K562 (cell line): Measurements from ENCODE around the gene ZCCHC14. TPM values are rescaled to one million over a fixed set of nuclear protein-coding genes. Genes with fewer than 3 reads are reported as not detected.

ENCODE experiments used
- ATAC-seq: fragments of 200-7000 bp; cut with Tn5 transposase; 3 replicates; pipeline ENCODE4 v1.9.1; 2020; ENCODE audit warnings: moderate library complexity
- BruUV-seq: library from RNA; stranded (reverse); fragments of 400-500 nt; replicated peaks from 2 replicates; lab custom pipeline; 2021; lab: Mats Ljungman, UMichigan
- CTCF ChIA-PET: fragments of 300-600 bp; formaldehyde crosslinking; extraction: SDS; loops from one replicate; lab custom pipeline; 2021; ENCODE audit warnings: low intra/inter-chr PET ratio; lab: Yijun Ruan, JAX
- POLR2A ChIA-PET: fragments of 300-600, 350-650 bp; sonication (Branson Sonifier 250); formaldehyde crosslinking; extraction: SDS; loops from one replicate; lab custom pipeline; 2021; ENCODE audit warnings: antibody characterized with exemption, inconsistent platforms; lab: Yijun Ruan, JAX
- DNase-seq, 4 experiments: peaks; one replicate each; pipeline versions ENCODE4 v3.0.0 to v3.0.0-alpha.2; 2011 to 2018; ENCODE audit warnings: low spot score in 3 of 4, mixed read lengths in 3 of 4; ENCODE audit errors: extremely low read depth in 1 of 4
- FAIRE-seq: peaks from 2 replicates; lab custom pipeline; 2011; peaks lifted over from hg19 to GRCh38; lab: Jason Lieb, UNC
- H2AFZ ChIP-seq: 2 replicates; pipeline ENCODE4 v1.6.0; 2011; ENCODE audit warnings: low read depth, low read length, control low read depth, inconsistent platforms
- H3K27ac ChIP-seq: fragments of 200-600 bp; 3 replicates; pipeline ENCODE4 v1.8.0; 2011; ENCODE audit warnings: low read depth, mild to moderate bottlenecking, control low read depth, inconsistent platforms, low read length, moderate library complexity, mixed read lengths; ENCODE audit errors: extremely low read depth
- H3K27me3 ChIP-seq, 2 experiments: fragments of 300-600 bp in 1 of 2; 2 replicates in 1 of 2; 3 replicates in 1 of 2; pipeline versions ENCODE4 v1.6.0 to v1.8.0; 2011; ENCODE audit warnings: inconsistent platforms in 2 of 2, low read length in 2 of 2, mild to moderate bottlenecking in 1 of 2, mixed read lengths in 1 of 2, moderate library complexity in 1 of 2; ENCODE audit not compliant: control insufficient read depth in 2 of 2, insufficient read depth in 2 of 2
- H3K36me3 ChIP-seq: fragments of 300-600 bp; 3 replicates; pipeline ENCODE4 v1.8.0; 2011; ENCODE audit warnings: mild to moderate bottlenecking, low read length, inconsistent platforms; ENCODE audit not compliant: control insufficient read depth, insufficient read depth
- H3K4me1 ChIP-seq, 2 experiments: fragments of 200-600 bp in 1 of 2; replicated peaks in 1 of 2; 2 replicates in 1 of 2; 3 replicates in 1 of 2; pipeline versions ENCODE4 v1.5.1 to v1.8.0; 2011; ENCODE audit warnings: inconsistent platforms in 2 of 2, low read length in 2 of 2, mild to moderate bottlenecking in 1 of 2, mixed read lengths in 1 of 2, moderate library complexity in 1 of 2; ENCODE audit not compliant: control insufficient read depth in 2 of 2, insufficient read depth in 2 of 2
- H3K4me2 ChIP-seq: 2 replicates; pipeline ENCODE4 v1.6.1; 2011; ENCODE audit warnings: low read length, control low read depth, inconsistent platforms, mixed read lengths; ENCODE audit not compliant: insufficient read depth
- H3K4me3 ChIP-seq: fragments of 200-600 bp; sonication (generic), shearing (Covaris generic); 2 replicates; pipeline ENCODE4 v1.5.1; 2016; ENCODE audit warnings: control low read depth, inconsistent platforms
- H3K79me2 ChIP-seq: fragments of 200-600 bp; 3 replicates; pipeline ENCODE4 v1.8.0; 2011; ENCODE audit warnings: low read length, inconsistent platforms; ENCODE audit not compliant: control insufficient read depth, insufficient read depth
- H3K9ac ChIP-seq, 2 experiments: 2 replicates each; pipeline versions ENCODE4 v1.6.0 to v1.6.1; 2011; ENCODE audit warnings: low read depth in 2 of 2, low read length in 2 of 2, control low read depth in 1 of 2, inconsistent platforms in 1 of 2, mild to moderate bottlenecking in 1 of 2, mixed read lengths in 1 of 2; ENCODE audit not compliant: insufficient read depth in 1 of 2
- H3K9me1 ChIP-seq: one replicate; pipeline ENCODE4 v1.6.0; 2011; ENCODE audit warnings: inconsistent platforms, mild to moderate bottlenecking, low read length, moderate library complexity; ENCODE audit not compliant: control insufficient read depth, insufficient read depth
- H3K9me3 ChIP-seq: replicated peaks from 2 replicates; pipeline ENCODE4 v1.5.1; 2011; ENCODE audit warnings: low read depth, low read length, inconsistent platforms; ENCODE audit not compliant: control insufficient read depth, insufficient read depth
- H4K20me1 ChIP-seq: replicated peaks from 2 replicates; pipeline ENCODE4 v1.6.1; 2011; ENCODE audit warnings: low read length, inconsistent platforms, mixed read lengths; ENCODE audit not compliant: control insufficient read depth, insufficient read depth
- HDAC8 ChIP-seq: fragments of 450-650 bp; IDR thresholded peaks from 2 replicates; pipeline ENCODE4 v1.6.1; 2016; ENCODE audit warnings: mild to moderate bottlenecking, missing genetic modification characterization, moderate library complexity, missing compliant biosample characterization
- ZNF121 ChIP-seq: sonication (generic); formaldehyde crosslinking; conservative IDR thresholded peaks from 2 replicates; pipeline ENCODE4 v1.8.0; 2022; ENCODE audit warnings: missing genetic modification reagents
- ZNF354B ChIP-seq: fragments of 250-450 bp; sonication (Bioruptor Pico); IDR thresholded peaks from 2 replicates; pipeline ENCODE4 v1.4.0; 2020
- WGBS: fragments of 100-300 bp; shearing (Covaris generic); methylation state at CpG from one replicate; pipeline ENCODE4 v1.1.6; 2016; ENCODE audit warnings: low coverage, mixed read lengths; ENCODE audit not compliant: insufficient coverage; ENCODE audit errors: missing lambda C conversion rate; 5-methylcytosine and 5-hydroxymethylcytosine counted together
- in situ Hi-C: fragments of 300-500 bp; cut with MboI; formaldehyde crosslinking; loops from 4 replicates; pipeline ENCODE4 v1.15.0; 2018; ENCODE audit warnings: inconsistent platforms, mixed read lengths
- intact Hi-C: fragments of 100-400 bp; cut with micrococcal nuclease; formaldehyde crosslinking; loops from 2 replicates; pipeline ENCODE4 v1.14.2; 2022
- polyA plus RNA-seq, 8 experiments: library from polyadenylated mRNA; depleted of rRNA in 4 of 8; stranded (reverse) in 5 of 8; unstranded in 3 of 8; fragments of >200 nt; fragmentation: Nextera tagmentation in 2 of 8; fragmentation: Illumina TruSeq in 1 of 8; extraction: Ambion mirVana in 2 of 8; extraction: Trizol in 1 of 8; gene quantifications; 2 replicates each; pipeline versions ENCODE4 v1.2.1 to v1.2.3, GENCODE V29; 2011 to 2014; ENCODE audit warnings: inconsistent platforms in 1 of 8, missing spikeins in 1 of 8
- total RNA-seq, 7 experiments: library from RNA; depleted of rRNA in 6 of 7; stranded (reverse); fragments of >200 nt in 6 of 7; fragmentation: Illumina TruSeq in 2 of 7; extraction: Trizol in 2 of 7; gene quantifications; 2 replicates each; pipeline versions ENCODE4 v1.2.1 to v1.2.3, GENCODE V29; 2011 to 2021; ENCODE audit warnings: low replicate concordance in 1 of 7
- TF ChIP-seq, protein P1 (sequence below): IDR thresholded peaks from 2 replicates; pipeline ENCODE4 v1.6.1; 2011; ENCODE audit not compliant: insufficient read length; ENCODE audit errors: extremely low read depth
- TF ChIP-seq, protein P2 (sequence below), 3 experiments: IDR thresholded peaks in 2 of 3; conservative IDR thresholded peaks in 1 of 3; 2 replicates each; pipeline ENCODE4 v1.5.1; 2011 to 2012; ENCODE audit warnings: low read length in 3 of 3, mild to moderate bottlenecking in 3 of 3, control low read depth in 2 of 3, improper control_type of control experiment in 1 of 3, inconsistent platforms in 1 of 3, low read depth in 1 of 3, mixed read lengths in 1 of 3, moderate library complexity in 1 of 3; ENCODE audit not compliant: insufficient read depth in 2 of 3
- TF ChIP-seq, protein P3 (sequence below): sonication (generic); formaldehyde crosslinking; IDR thresholded peaks from 2 replicates; pipeline ENCODE4 v1.8.0; 2023; ENCODE audit warnings: mild to moderate bottlenecking, missing genetic modification reagents

ZCCHC14 gene
- total and polyA plus RNA-seq, 9 of the 15 experiments (the other 6 are each of a cell fraction or from before 2014, with no cell fraction given) = 1.5 to 12.4 (median 2.9) TPM

GRCh38 chr16:87422106-87422505, 70.7 kb downstream of the ZCCHC14 start (continued):
- TF ChIP-seq, protein P1, sequence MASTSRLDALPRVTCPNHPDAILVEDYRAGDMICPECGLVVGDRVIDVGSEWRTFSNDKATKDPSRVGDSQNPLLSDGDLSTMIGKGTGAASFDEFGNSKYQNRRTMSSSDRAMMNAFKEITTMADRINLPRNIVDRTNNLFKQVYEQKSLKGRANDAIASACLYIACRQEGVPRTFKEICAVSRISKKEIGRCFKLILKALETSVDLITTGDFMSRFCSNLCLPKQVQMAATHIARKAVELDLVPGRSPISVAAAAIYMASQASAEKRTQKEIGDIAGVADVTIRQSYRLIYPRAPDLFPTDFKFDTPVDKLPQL = no peak
- TF ChIP-seq ZNF354B (CRISPR knock-in tag) (no peak), HDAC8 (tag) (no peak), ZNF121 (CRISPR knock-in tag) (no peak)

DNA sequence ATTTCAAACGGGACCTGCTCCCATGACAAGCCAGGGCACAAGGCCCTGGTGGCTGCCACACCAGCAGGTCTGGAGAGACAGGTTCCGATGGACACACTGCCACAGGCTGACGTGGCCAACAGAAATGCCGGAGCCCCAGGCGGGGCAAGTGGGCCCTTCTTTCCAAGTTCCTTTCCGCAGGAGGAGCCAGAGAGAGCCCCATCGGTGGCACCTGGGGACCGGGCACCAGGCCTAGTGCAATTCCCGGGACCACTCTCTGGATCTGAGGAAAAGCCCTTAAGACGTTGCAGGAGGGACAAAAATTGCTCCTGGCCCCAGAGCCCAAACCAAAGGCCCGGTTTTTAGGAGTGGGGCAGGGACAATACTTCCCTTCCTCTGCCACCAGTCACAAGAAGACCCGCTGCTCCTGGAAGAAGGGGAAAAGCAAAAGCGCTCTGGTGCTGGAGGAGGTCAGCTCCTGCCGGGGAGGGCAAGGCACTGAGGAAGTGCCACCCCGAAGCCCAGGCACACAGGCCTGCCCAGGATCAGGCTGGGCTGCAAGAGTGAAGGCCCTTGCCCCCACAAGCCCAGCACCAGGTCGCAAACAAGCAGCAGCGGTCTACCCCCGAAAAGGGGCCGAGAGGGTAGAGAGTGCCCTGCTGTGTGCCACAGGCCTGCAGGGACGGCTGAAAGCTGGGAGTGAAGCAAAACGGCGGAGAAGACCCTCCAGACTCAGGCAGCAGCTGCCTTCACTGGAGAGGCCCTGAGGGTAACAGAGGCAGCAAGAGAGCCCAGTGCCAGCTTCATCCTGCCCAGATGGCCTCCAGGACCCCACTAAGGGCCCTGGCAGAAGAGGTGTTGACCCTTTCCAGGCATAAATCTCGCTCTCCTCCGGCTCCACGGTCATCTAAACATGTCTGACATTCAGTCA, 71.6 kb downstream of the ZCCHC14 start:
- intact Hi-C loops (no loop called here), in situ Hi-C loops (no loop called here)
- no peak for DNase-seq
- Histone ChIP-seq H3K9ac (no peak overlapping the region), H3K79me2 (no peaks in the 10 kb centered on the region), H3K27me3 (no peaks in the 10 kb centered on the region; a peak in 1 of 5 replicates), H3K4me2 (no peak overlapping the region), H3K9me3 (no peaks in the 10 kb centered on the region), H3K4me1 (peaks cover 0 to 10% of the 10 kb centered on the region in 2 experiments; a peak in 3 of 5 replicates), H2AFZ (no peak overlapping the region), H3K36me3 (peaks cover 47% of the 10 kb centered on the region; the same call in 2 of the 3 replicates), H3K9me1 (peaks cover 4% of the 10 kb centered on the region), H4K20me1 (0 out of 2 replicates have a peak, but pooled peaks cover 4% of the 10 kb centered on the region), H3K27ac (no peak overlapping the region), H3K4me3 (no peak overlapping the region)
- no TSS peak for BruUV-seq
- CTCF ChIA-PET = no interaction called here
- no peak for FAIRE-seq
- TF ChIP-seq, protein P2, sequence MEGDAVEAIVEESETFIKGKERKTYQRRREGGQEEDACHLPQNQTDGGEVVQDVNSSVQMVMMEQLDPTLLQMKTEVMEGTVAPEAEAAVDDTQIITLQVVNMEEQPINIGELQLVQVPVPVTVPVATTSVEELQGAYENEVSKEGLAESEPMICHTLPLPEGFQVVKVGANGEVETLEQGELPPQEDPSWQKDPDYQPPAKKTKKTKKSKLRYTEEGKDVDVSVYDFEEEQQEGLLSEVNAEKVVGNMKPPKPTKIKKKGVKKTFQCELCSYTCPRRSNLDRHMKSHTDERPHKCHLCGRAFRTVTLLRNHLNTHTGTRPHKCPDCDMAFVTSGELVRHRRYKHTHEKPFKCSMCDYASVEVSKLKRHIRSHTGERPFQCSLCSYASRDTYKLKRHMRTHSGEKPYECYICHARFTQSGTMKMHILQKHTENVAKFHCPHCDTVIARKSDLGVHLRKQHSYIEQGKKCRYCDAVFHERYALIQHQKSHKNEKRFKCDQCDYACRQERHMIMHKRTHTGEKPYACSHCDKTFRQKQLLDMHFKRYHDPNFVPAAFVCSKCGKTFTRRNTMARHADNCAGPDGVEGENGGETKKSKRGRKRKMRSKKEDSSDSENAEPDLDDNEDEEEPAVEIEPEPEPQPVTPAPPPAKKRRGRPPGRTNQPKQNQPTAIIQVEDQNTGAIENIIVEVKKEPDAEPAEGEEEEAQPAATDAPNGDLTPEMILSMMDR (IDR thresholded peaks at IDR 0.05 in 2 of 3, conservative IDR thresholded peaks at IDR 0.05 in 1 of 3; ENCODE audit: insufficient read depth in 2 of 3, low read depth in 1 of 3, low read length in 3 of 3) = 0 out of 6 replicates have a peak, but pooled peaks of 1 of the 3 experiments have one; percentile 4
- TF ChIP-seq, protein P3, sequence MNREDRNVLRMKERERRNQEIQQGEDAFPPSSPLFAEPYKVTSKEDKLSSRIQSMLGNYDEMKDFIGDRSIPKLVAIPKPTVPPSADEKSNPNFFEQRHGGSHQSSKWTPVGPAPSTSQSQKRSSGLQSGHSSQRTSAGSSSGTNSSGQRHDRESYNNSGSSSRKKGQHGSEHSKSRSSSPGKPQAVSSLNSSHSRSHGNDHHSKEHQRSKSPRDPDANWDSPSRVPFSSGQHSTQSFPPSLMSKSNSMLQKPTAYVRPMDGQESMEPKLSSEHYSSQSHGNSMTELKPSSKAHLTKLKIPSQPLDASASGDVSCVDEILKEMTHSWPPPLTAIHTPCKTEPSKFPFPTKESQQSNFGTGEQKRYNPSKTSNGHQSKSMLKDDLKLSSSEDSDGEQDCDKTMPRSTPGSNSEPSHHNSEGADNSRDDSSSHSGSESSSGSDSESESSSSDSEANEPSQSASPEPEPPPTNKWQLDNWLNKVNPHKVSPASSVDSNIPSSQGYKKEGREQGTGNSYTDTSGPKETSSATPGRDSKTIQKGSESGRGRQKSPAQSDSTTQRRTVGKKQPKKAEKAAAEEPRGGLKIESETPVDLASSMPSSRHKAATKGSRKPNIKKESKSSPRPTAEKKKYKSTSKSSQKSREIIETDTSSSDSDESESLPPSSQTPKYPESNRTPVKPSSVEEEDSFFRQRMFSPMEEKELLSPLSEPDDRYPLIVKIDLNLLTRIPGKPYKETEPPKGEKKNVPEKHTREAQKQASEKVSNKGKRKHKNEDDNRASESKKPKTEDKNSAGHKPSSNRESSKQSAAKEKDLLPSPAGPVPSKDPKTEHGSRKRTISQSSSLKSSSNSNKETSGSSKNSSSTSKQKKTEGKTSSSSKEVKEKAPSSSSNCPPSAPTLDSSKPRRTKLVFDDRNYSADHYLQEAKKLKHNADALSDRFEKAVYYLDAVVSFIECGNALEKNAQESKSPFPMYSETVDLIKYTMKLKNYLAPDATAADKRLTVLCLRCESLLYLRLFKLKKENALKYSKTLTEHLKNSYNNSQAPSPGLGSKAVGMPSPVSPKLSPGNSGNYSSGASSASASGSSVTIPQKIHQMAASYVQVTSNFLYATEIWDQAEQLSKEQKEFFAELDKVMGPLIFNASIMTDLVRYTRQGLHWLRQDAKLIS (CRISPR knock-in tag) = no peak
- no peak for ATAC-seq
- POLR2A ChIA-PET = interaction anchor here (0.6 to 1.1 kb wide), 4 partner anchors 14 to 738 kb away, joined by 3 to 7 read pairs (median 4); no protein-coding TSS in a partner anchor
- WGBS = 79% methylated on average over 21 of the region's 25 CpGs
